Smooth muscle cell (in vitro differentiated cells): ENCODE results near the gene CFAP91. TPM values are rescaled to one million over a fixed set of nuclear protein-coding genes. Genes with fewer than 3 reads are reported as not detected.

Source experiments
- DNase-seq: peaks from one replicate; lab custom pipeline; 2025; ENCODE audit not compliant: unreplicated experiment; lab: John Stamatoyannopoulos, UW
- H2AFZ ChIP-seq: fragments of 200-600 bp; sonication (generic); 2 replicates; pipeline ENCODE4 v1.6.0; 2016; ENCODE audit warnings: antibody characterized with exemption, low read depth, mild to moderate bottlenecking
- H3F3A ChIP-seq: fragments of 200-600 bp; sonication (generic); 2 replicates; pipeline ENCODE4 v1.6.0; 2017; ENCODE audit warnings: antibody characterized with exemption, low read depth
- H3K27ac ChIP-seq: fragments of 200-600 bp; sonication (generic); 2 replicates; pipeline ENCODE4 v1.5.1; 2016; ENCODE audit warnings: low read depth, mild to moderate bottlenecking
- H3K27me3 ChIP-seq: fragments of 200-600 bp; sonication (generic); 2 replicates; pipeline ENCODE4 v1.6.1; 2016; ENCODE audit warnings: low read depth, mild to moderate bottlenecking
- H3K36me3 ChIP-seq: fragments of 200-600 bp; sonication (generic); 2 replicates; pipeline ENCODE4 v1.5.1; 2016; ENCODE audit warnings: low read depth
- H3K4me1 ChIP-seq: fragments of 200-600 bp; sonication (generic); 2 replicates; pipeline ENCODE4 v1.5.1; 2016; ENCODE audit warnings: low read depth
- H3K4me2 ChIP-seq: fragments of 200-600 bp; sonication (generic); 2 replicates; pipeline ENCODE4 v1.6.0; 2016; ENCODE audit warnings: mild to moderate bottlenecking
- H3K4me3 ChIP-seq: fragments of 200-600 bp; sonication (generic); 2 replicates; pipeline ENCODE4 v1.5.1; 2016; ENCODE audit warnings: mild to moderate bottlenecking
- H3K79me2 ChIP-seq: fragments of 200-600 bp; sonication (generic); 2 replicates; pipeline ENCODE4 v1.6.0; 2016; ENCODE audit warnings: low read depth, mild to moderate bottlenecking
- H3K9ac ChIP-seq: fragments of 200-600 bp; sonication (generic); 2 replicates; pipeline ENCODE4 v1.6.0; 2016; ENCODE audit warnings: low read depth
- H3K9me3 ChIP-seq: fragments of 200-600 bp; sonication (generic); replicated peaks from 2 replicates; pipeline ENCODE4 v1.5.1; 2016; ENCODE audit warnings: low read depth
- H4K20me1 ChIP-seq: fragments of 200-600 bp; sonication (generic); 2 replicates; pipeline ENCODE4 v1.6.0; 2016; ENCODE audit warnings: low read depth
- WGBS: methylation state at CpG from one replicate; pipeline ENCODE4 v1.1.7; 2016; ENCODE audit warnings: low lambda C conversion rate; 5-methylcytosine and 5-hydroxymethylcytosine counted together
- polyA plus RNA-seq: library from polyadenylated mRNA; unstranded; fragments of >200 nt; fragmentation: Nextera tagmentation; extraction: Ambion mirVana; gene quantifications from 2 replicates; pipeline ENCODE4 v1.2.1, GENCODE V29; 2016
- total RNA-seq: library from RNA; depleted of rRNA; stranded (reverse); fragments of >200 nt; gene quantifications from 2 replicates; pipeline ENCODE4 v1.2.3, GENCODE V29; 2014
- TF ChIP-seq, protein P1 (sequence below): fragments of 200-600 bp; sonication (generic); IDR thresholded peaks from 2 replicates; pipeline ENCODE4 v1.5.1; 2017; ENCODE audit warnings: borderline replicate concordance, mild to moderate bottlenecking, antibody characterized with exemption; ENCODE audit not compliant: insufficient read depth, poor library complexity, severe bottlenecking

CFAP91 gene
- total and polyA plus RNA-seq, 2 experiments from 2014 or later: 0.40 TPM; not detected in 1

DNA sequence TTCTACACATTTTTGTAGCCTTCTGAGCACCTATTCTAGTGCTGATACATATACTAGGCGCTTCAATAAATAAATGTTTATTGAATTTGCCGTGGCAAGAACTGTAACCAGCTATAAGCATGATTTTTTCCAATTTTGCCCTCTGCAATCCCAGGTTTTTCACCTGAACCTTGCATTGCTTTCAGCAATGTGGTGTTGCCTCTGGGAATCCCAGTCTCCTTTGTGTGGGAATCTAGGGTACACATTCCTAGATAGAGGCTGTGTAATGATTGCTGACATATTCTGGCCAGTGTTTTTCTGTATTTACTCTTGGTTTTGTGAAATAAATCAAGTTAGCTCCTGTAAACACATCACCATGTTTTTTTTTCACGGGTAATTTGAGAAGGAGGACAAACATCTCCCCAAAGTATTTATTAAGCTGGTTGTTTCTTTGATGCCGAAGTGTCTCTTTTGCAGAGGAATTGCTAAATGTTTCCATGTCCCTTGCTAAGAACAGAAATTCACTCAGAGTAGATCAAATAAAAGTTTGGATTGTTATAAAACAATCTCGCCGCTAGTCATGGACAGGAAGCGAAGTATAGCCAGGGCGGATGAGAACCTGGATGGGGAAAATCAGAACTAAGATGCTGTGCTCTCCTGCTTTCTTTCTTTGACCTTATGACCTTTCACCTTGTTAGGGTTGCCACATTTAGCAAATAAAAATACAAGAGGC lies 1.2 kb downstream of the CFAP91 start:
- Histone ChIP-seq H3K36me3 (no peaks in the 10 kb centered on the region), H2AFZ (peak overlapping the region; percentile 95), H3K27me3 (peaks cover 10% of the 10 kb centered on the region), H4K20me1 (no peaks in the 10 kb centered on the region), H3K79me2 (no peaks in the 10 kb centered on the region), H3K9me3 (no peaks in the 10 kb centered on the region), H3F3A (no peaks in the 10 kb centered on the region), H3K4me3 (peak overlapping the region; percentile 57), H3K4me2 (peak overlapping the region; percentile 90), H3K27ac (no peak overlapping the region), H3K4me1 (peaks cover 14% of the 10 kb centered on the region), H3K9ac (no peak overlapping the region)
- TF ChIP-seq, protein P1, sequence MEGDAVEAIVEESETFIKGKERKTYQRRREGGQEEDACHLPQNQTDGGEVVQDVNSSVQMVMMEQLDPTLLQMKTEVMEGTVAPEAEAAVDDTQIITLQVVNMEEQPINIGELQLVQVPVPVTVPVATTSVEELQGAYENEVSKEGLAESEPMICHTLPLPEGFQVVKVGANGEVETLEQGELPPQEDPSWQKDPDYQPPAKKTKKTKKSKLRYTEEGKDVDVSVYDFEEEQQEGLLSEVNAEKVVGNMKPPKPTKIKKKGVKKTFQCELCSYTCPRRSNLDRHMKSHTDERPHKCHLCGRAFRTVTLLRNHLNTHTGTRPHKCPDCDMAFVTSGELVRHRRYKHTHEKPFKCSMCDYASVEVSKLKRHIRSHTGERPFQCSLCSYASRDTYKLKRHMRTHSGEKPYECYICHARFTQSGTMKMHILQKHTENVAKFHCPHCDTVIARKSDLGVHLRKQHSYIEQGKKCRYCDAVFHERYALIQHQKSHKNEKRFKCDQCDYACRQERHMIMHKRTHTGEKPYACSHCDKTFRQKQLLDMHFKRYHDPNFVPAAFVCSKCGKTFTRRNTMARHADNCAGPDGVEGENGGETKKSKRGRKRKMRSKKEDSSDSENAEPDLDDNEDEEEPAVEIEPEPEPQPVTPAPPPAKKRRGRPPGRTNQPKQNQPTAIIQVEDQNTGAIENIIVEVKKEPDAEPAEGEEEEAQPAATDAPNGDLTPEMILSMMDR: no peak
- WGBS: 89% methylated on average over 8 of the region's 8 CpGs
- DNase-seq: no peak

DNA sequence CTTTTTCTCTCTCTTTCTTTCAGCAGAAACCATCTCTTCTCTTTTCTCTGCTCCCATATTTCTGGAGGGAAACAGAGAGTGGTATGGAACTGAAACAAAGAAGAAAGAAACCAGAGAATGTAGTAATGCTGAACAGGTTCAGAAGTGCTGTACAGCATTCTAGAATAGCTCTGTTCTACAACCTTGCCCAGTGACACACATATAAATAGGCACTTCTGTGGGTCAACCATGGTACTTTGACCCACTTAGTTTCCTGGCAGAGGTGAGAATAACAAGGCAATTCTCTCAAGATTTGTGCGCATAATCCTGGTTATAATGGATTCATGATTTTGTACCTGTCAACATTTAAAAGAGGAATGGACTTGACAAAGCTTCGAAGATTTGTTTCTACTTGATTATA lies 12.3 kb downstream of the CFAP91 start:
- no peaks in the 10 kb centered on the region for H3K4me1 ChIP-seq
- H3F3A ChIP-seq: no peaks in the 10 kb centered on the region
- no peak overlapping the region for H3K4me2 ChIP-seq
- H3K79me2 ChIP-seq: no peaks in the 10 kb centered on the region
- 100% methylated on average over 2 of the region's 2 CpGs for WGBS
- no peak overlapping the region for H2AFZ ChIP-seq
- H4K20me1 ChIP-seq: no peaks in the 10 kb centered on the region
- H3K9ac ChIP-seq: no peak overlapping the region
- H3K27ac ChIP-seq: no peak overlapping the region
- no peaks in the 10 kb centered on the region for H3K9me3 ChIP-seq
- no peak overlapping the region for H3K4me3 ChIP-seq
- no peak for DNase-seq
- H3K36me3 ChIP-seq: no peaks in the 10 kb centered on the region
- TF ChIP-seq, protein P1: no peak
- H3K27me3 ChIP-seq: no peaks in the 10 kb centered on the region

DNA sequence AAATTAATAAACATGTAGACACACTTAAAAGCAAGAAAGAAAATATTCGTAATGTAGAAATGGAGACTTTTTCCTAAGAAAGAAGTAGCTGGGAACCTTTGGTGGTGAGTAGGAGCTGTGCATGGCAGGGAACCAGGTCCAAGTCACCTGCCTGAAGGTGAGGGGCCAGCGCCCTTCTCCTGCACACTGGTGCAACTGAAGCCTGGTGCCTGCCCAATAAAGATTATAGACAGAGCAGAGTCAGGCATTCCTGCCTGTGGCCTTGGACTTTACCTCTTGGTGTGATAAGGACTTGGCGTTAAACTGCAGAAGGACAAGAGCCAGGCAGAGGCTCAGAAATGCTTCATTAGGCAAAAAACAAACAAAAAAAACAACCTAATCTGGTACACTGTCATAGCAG lies 14.2 kb downstream of the CFAP91 start:
- Histone ChIP-seq H3K27me3 (peaks cover 8% of the 10 kb centered on the region), H3K9me3 (no peaks in the 10 kb centered on the region), H3K79me2 (no peaks in the 10 kb centered on the region), H2AFZ (no peak overlapping the region), H3F3A (no peaks in the 10 kb centered on the region), H3K27ac (no peak overlapping the region), H3K4me2 (no peak overlapping the region), H3K36me3 (no peaks in the 10 kb centered on the region), H3K9ac (no peak overlapping the region), H3K4me3 (no peak overlapping the region), H4K20me1 (no peaks in the 10 kb centered on the region), H3K4me1 (no peaks in the 10 kb centered on the region)
- DNase-seq: no peak
- 90% methylated on average over 3 of the region's 3 CpGs for WGBS
- TF ChIP-seq, protein P1: no peak

DNA sequence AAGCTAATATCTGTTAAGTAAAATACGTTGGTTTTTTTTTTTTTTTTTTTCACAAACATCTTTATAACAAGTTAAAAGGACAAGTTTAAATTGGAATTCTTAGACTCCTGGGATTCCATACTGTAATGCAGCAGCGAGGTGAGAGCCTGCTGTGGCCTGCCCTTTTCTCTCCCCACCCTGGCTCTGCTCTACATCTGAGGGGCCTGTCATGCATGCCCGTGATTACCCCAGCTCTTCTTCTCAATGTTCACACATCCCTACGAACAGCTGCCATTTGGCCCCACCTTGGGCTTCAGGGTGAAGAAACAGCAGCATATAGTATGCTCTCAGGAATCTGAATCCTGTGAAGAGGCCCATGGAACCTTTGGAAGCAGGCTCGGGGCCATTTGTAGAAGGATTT lies 14.7 kb downstream of the CFAP91 start:
- H3K27me3 ChIP-seq: peaks cover 8% of the 10 kb centered on the region
- no peaks in the 10 kb centered on the region for H3K36me3 ChIP-seq
- no peak overlapping the region for H3K4me3 ChIP-seq
- no peak overlapping the region for H2AFZ ChIP-seq
- H3K4me2 ChIP-seq: no peak overlapping the region
- no peaks in the 10 kb centered on the region for H3K79me2 ChIP-seq
- no peaks in the 10 kb centered on the region for H3F3A ChIP-seq
- DNase-seq: no peak
- 75% methylated on average over 5 of the region's 5 CpGs for WGBS
- TF ChIP-seq, protein P1: no peak
- no peaks in the 10 kb centered on the region for H3K4me1 ChIP-seq
- no peaks in the 10 kb centered on the region for H3K9me3 ChIP-seq
- H3K27ac ChIP-seq: no peak overlapping the region
- no peak overlapping the region for H3K9ac ChIP-seq
- H4K20me1 ChIP-seq: no peaks in the 10 kb centered on the region
